ENCODE data around the gene POU2F3. TPM values are rescaled to one million over a fixed set of nuclear protein-coding genes. Genes with fewer than 3 reads are reported as not detected.

Gene POU2F3
- total and polyA plus RNA-seq, 2 of the 8 experiments (the other 6 are each of a cell fraction or from before 2014, with no cell fraction given) = 1.0 to 2.1 TPM

GRCh38 chr11:120267319-120267718 is 27.4 kb downstream of the POU2F3 start:
- Histone ChIP-seq H3K79me2 (ENCODE audit: control insufficient read depth in 1 of 2, insufficient read depth in 2 of 2, low read length in 2 of 2) (no peaks in the 10 kb centered on the region), H3K36me3 (ENCODE audit: control insufficient read depth in 2 of 4, insufficient read depth in 4 of 4, low read length in 3 of 4) (no peaks in the 10 kb centered on the region), H2BK5ac (ENCODE audit: low read depth, low read length) (no peak overlapping the region), H2AK5ac (ENCODE audit: low read depth, low read length) (no peak overlapping the region), H3K4ac (replicated peaks; ENCODE audit: insufficient read length, low read depth, low read length) (no peak overlapping the region), H2BK20ac (ENCODE audit: low read length) (no peak overlapping the region), H3K23ac (ENCODE audit: insufficient read length) (no peak overlapping the region), H3K27me3 (replicated peaks in 1 of 4; ENCODE audit: control insufficient read depth in 3 of 4, extremely low read depth in 1 of 4, insufficient read depth in 3 of 4, low read length in 3 of 4) (no peaks in the 10 kb centered on the region; a peak in 1 of 7 replicates), H3K27ac (ENCODE audit: low read depth, low read length) (no peak overlapping the region), H3K56ac (replicated peaks; ENCODE audit: insufficient read length, low read depth, low read length) (no peak overlapping the region), H2BK15ac (ENCODE audit: low read length) (no peak overlapping the region), H2BK12ac (ENCODE audit: low read depth, low read length) (no peak overlapping the region), H3K4me3 (ENCODE audit: extremely low read depth in 1 of 4, insufficient read depth in 2 of 4, low read depth in 3 of 4, low read length in 4 of 4) (no peak overlapping the region), H3K14ac (ENCODE audit: insufficient read length) (no peak overlapping the region), H4K91ac (replicated peaks; ENCODE audit: insufficient read length, low read length) (no peak overlapping the region), H3K23me2 (ENCODE audit: low read depth, low read length) (peaks cover 3% of the 10 kb centered on the region; the same call in 1 of the 2 replicates), H3K79me1 (ENCODE audit: low read depth, low read length) (no peaks in the 10 kb centered on the region; the same call in 1 of the 2 replicates), H3K4me1 (replicated peaks in 1 of 4; ENCODE audit: control insufficient read depth in 3 of 4, insufficient read depth in 4 of 4, low read length in 3 of 4) (peaks cover 0 to 5% (median 2%) of the 10 kb centered on the region in 4 experiments; a peak in 3 of 7 replicates), H3K18ac (ENCODE audit: extremely low read depth, low read length) (no peak overlapping the region), H3K4me2 (ENCODE audit: insufficient read depth in 1 of 2, low read depth in 2 of 2, low read length in 2 of 2) (no peak overlapping the region), H2BK120ac (replicated peaks; ENCODE audit: low read depth, low read length) (no peak overlapping the region), H3K9me3 (ENCODE audit: insufficient read depth in 2 of 2, low read depth in 1 of 2, low read length in 1 of 2) (no peaks in the 10 kb centered on the region), H4K8ac (ENCODE audit: extremely low read depth, insufficient read depth, low read length) (no peak overlapping the region), H3K9ac (replicated peaks in 1 of 4; ENCODE audit: extremely low read depth in 1 of 4, low read depth in 3 of 4, low read length in 3 of 4) (no peak overlapping the region), H2AFZ (ENCODE audit: low read length) (no peak overlapping the region), H4K20me1 (replicated peaks in 1 of 2; ENCODE audit: control insufficient read depth in 1 of 2, insufficient read depth in 2 of 2, low read length in 2 of 2) (no peaks in the 10 kb centered on the region), H4K5ac (ENCODE audit: insufficient read length, low read depth, low read length) (no peak overlapping the region)
- WGBS, 2 experiments (ENCODE audit: extremely low coverage in 1 of 2, insufficient coverage in 1 of 2, insufficient read length in 1 of 2, insufficient replicate concordance in 2 of 2, low coverage in 1 of 2, low lambda C conversion rate in 2 of 2, missing lambda C conversion rate in 1 of 2) = 85% methylated on average over 2 of the region's 2 CpGs; no CpG with 5 or more reads in 1 of the 2 experiments
- no peak for FAIRE-seq
- CTCF ChIA-PET (ENCODE audit: partially characterized antibody) = interaction anchor here (0.9 to 4.5 kb wide), 7 partner anchors 10 to 99 kb away, joined by 3 to 22 read pairs (median 5); no protein-coding TSS in a partner anchor
- DNase-seq (ENCODE audit: low read depth in 1 of 2, low spot score in 2 of 2) = no peak
- TF ChIP-seq NRF1 (IDR thresholded peaks at IDR 0.05; ENCODE audit: low read depth, low read length) (no peak), RXRA (IDR thresholded peaks at IDR 0.05; ENCODE audit: insufficient read depth, low read depth, low read length) (no peak), EZH2 (IDR thresholded peaks at IDR 0.05; ENCODE audit: low read depth, low read length, severe bottlenecking) (no peak), KDM1A (IDR thresholded peaks at IDR 0.05; ENCODE audit: borderline replicate concordance, low read length) (no peak), ZNF274 (IDR thresholded peaks at IDR 0.05; ENCODE audit: borderline replicate concordance, extremely low read depth, low read length) (no peak), CHD2 (IDR thresholded peaks at IDR 0.05; ENCODE audit: low read length) (no peak), BCL11A (IDR thresholded peaks at IDR 0.05; ENCODE audit: low read depth in 2 of 2, low read length in 2 of 2) (no peak), TCF12 (IDR thresholded peaks at IDR 0.05; ENCODE audit: low read depth, low read length) (no peak), CEBPB (IDR thresholded peaks at IDR 0.05; ENCODE audit: low read depth, low read length) (no peak), SIN3A (conservative IDR thresholded peaks at IDR 0.05 in 1 of 2, IDR thresholded peaks at IDR 0.05 in 1 of 2; ENCODE audit: low read depth in 1 of 2, low read length in 2 of 2) (no peak), POLR2AphosphoS5 (IDR thresholded peaks at IDR 0.05; ENCODE audit: low read depth, low read length) (no peak), SUZ12 (IDR thresholded peaks at IDR 0.05; ENCODE audit: low read length) (no peak)
- TF ChIP-seq, protein P1, sequence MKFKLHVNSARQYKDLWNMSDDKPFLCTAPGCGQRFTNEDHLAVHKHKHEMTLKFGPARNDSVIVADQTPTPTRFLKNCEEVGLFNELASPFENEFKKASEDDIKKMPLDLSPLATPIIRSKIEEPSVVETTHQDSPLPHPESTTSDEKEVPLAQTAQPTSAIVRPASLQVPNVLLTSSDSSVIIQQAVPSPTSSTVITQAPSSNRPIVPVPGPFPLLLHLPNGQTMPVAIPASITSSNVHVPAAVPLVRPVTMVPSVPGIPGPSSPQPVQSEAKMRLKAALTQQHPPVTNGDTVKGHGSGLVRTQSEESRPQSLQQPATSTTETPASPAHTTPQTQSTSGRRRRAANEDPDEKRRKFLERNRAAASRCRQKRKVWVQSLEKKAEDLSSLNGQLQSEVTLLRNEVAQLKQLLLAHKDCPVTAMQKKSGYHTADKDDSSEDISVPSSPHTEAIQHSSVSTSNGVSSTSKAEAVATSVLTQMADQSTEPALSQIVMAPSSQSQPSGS (IDR thresholded peaks at IDR 0.05; ENCODE audit: low read length) = no peak
- POLR2A ChIA-PET (ENCODE audit: partially characterized antibody) = no interaction called here
